GM12801 (cell line): ENCODE measurements around the gene USP47.

Source experiments
- TF ChIP-seq, protein P1 (sequence below): IDR thresholded peaks from one replicate; pipeline ENCODE4 v1.5.1; 2011; ENCODE audit warnings: control low read depth; ENCODE audit not compliant: insufficient read length; ENCODE audit errors: extremely low read depth

The USP47 gene

DNA sequence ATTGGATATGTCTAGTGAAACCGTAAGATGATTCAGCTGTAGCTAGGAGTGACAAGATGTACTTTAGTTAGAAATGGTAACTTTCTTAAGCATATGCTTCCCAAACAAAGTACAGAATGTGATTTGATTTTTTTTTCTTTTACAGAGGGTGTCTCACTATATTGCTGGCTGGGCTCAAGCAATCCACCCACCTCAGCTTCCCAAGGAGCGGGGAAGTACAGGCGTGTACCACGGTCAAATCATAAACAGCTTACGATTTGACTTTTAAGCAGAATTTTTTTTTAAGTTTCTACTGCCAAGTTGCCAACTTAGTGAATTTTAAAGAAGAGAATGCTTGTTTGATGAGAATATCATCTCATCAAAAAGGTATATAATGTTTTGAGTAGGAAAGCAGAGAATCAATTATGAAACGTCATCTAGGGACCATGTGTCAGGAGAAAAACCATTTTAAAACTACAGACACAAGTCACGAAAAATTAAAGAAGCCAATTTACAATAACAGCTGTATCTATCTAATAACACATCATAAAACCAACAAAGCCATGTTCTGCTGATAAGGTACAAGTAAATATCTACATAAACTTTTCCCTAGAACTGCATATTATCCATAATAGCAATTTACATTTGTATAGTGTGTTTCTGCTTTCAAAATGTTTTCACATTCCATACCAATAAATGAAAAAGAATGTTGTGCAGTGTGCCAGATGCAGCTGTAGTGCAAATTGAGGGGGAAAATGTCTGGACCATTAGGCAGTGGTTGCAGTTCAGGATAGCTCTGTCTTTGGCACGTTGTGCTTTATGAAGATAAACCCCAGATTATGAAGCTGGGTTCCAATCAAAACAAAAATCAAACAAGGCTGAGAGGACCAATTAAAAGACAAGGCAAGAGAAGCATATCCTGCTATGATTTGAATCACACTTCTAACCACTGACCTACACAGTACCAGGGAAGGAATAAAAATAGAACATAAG is 33.7 kb upstream of the USP47 start:
- TF ChIP-seq, protein P1, sequence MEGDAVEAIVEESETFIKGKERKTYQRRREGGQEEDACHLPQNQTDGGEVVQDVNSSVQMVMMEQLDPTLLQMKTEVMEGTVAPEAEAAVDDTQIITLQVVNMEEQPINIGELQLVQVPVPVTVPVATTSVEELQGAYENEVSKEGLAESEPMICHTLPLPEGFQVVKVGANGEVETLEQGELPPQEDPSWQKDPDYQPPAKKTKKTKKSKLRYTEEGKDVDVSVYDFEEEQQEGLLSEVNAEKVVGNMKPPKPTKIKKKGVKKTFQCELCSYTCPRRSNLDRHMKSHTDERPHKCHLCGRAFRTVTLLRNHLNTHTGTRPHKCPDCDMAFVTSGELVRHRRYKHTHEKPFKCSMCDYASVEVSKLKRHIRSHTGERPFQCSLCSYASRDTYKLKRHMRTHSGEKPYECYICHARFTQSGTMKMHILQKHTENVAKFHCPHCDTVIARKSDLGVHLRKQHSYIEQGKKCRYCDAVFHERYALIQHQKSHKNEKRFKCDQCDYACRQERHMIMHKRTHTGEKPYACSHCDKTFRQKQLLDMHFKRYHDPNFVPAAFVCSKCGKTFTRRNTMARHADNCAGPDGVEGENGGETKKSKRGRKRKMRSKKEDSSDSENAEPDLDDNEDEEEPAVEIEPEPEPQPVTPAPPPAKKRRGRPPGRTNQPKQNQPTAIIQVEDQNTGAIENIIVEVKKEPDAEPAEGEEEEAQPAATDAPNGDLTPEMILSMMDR, result no peak

DNA sequence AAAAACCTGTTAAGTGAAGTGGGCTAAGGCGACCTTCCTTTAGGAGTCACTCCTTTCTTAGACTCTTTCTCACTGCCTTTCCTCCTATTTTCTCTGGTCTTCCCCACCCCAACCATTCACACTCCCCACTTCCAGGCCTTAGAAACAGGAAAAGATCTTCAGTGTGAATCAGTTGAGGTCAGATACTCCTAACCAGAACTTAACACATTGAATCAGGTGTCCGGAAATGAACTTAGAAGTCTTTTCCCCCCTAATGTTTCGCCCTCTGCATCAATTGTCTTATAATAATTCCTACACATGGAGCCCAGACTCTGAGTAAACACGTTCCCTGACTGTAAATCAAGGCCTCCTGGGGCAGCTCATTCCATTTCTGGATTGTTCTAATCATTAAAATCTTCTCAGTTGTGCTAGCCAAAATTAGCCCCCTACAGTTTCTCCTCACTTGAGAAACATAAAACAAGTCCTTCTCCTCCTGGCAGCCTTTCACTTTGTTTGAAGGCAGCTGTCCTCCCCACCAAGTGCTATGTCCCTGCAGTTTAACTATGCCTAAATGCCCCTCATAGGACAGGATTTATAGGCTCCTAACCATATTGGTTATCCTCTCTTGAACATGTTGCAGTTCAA is 32.7 kb upstream of the USP47 start:
- TF ChIP-seq, protein P1, result no peak

DNA sequence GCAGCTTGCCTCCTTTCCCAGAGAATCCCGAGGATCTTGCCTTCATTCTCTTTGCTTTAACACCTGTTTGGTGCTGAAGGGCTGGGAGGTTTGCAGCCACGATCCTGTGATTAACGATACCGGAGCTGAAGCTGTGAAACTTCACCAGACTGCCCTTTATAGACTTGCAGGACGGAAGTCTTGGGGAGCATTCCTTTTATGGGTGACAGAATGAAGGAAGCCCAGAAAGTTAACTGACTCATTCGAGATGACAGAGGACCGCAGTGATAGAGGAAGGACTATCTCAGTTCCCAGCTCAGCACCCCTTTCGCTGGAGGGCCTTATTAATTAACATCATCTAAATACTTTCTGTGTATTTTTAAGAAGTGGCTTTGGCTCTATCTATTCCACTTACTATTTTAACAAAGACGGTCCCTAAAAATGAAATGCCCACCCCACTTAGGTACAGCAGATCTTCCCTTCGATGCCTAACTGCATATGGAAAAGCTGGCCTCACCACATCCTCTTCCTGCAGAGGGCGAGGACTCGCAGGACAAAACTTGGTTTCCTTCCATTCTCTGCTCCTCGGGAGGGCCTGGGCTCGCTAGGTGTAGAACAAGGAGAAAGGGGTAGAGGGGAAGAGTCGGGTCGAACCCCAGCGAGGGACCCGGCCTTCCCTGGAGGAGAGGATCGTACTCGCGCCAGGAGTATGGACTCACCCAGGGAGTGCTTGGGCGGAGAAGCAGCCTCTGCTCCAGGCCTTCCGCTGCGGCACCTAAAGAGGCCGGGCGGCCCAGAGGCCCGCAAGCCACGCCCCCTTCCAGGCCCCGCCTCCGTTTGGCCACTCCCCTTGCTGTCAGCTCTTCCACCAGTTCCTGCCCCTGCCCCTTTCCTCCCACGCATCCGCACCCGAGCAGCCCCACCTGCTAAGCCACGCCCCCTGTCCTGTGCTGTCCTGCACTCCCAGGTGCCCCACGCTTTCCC is 30.7 kb upstream of the USP47 start:
- TF ChIP-seq, protein P1, result no peak

DNA sequence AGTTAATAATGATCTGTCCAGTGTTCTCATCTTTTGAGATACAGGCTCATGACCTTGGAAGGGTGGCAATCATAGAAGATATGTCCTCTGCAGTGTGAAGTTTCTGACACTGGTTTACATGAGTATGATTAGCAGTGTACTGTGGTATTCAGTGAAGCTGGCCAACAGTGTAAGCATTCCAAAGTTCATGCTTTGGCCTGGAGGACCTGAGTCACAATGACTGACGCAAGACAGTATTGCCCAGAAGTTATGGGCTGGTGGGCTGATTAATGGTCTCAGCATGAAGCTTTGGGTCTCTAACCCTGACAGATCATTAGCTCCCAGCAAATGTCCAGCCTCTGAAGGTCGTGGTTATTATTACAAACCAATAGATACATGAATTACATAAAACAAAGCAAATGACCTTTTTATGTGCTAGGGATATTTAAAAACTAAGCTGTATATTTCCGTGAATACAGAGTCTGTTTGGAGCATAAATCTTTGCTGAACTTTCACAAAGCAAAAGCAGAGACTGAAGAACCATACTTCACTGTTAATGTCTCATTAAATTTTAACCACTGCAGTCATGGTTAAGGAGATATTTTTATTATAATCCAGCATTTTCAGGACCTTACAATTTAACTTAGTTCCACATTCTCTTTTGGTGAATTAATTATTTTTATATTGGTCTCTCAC is 28.3 kb upstream of the USP47 start:
- TF ChIP-seq, protein P1, result no peak

DNA sequence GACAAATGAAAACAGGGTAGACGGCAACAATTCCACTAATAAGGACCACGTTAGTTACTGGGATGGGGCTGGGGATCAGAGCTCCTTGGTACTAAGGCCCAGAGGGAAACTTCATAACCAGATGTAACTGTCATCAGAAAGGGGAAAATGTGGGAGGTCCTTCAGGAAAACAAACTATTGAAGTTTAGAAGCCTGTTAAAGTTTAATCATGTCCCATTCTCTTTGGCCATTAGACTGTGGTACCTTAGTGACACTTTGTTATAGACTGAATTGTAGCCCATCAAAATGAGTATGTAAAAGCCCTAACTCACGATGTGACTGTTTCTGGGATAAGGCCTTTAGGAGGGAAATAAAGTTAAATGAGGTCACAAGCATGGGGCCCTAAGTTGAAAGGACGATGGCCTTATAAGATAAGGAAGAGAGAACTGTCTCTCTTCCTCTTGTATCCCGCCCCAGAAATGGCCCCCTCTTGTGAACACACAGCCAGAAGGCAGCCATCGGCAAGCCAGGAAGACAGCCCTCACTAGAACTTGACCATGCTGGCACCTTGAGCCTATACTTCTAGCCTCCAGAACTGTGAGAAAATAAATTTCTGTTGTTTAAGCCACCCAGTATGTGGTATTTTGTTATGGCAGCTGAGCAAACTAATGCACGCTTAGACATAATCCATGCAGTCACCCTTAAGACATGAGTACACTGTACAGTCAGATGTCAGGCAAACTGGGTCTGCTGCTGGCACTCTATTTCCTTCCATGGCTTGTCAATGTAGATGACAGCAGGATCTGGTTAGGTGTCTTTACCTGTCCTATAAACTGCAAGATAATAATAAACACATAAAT is 26.9 kb upstream of the USP47 start:
- TF ChIP-seq, protein P1, result no peak

DNA sequence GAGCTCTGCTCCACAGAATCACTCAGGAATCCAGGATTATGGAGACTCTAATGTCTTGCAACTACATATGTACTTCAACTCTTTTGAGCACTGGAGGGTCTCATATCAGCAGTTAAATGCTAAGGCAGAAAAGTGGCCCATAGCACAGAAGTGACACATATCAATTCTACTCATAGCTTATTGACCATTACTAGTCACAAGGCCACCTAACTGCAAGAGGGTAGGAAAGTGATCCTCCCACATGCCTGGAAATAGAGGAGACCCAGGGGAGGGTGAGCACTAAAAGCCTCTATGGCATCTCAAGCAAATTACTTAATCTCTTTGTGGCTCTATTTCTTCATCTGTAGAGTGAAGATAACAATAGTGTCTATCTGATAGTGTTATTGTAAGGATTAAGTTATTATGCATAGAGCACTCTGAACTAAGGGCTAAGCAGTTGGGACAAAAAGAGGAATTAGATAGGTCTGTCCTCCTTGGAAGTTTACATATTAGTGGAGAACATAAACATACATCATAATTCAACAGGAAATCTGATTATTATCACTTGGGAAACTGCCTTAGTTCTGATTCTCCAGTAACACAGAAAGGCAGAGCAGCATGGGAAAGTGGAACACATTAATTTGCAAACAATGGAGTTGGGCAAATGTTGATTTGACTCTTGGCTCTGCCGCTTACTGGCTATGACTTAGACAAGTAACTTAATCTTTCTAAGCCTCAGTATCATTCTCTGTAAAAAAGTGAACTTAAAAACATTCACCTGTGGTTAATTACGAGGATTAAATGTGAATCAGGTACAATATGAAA is 25.1 kb upstream of the USP47 start:
- TF ChIP-seq, protein P1, result no peak
